IMR-90 (cell line): ENCODE results near the gene CENPX. TPM values are rescaled to one million over a fixed set of nuclear protein-coding genes. Genes with fewer than 3 reads are reported as not detected.
A peak's percentile ranks its signal among the peaks of the same experiment; 100 is the strongest.

Experiments used
- ATAC-seq: fragments of 200-7000 bp; cut with Tn5 transposase; 2 replicates; pipeline ENCODE4 v1.9.1; 2020; ENCODE audit warnings: low read depth, mild to moderate bottlenecking, moderate library complexity
- BruUV-seq: library from RNA; stranded (reverse); fragments of 400-500 nt; replicated peaks from 2 replicates; lab custom pipeline; 2021; lab: Mats Ljungman, UMichigan
- CTCF ChIA-PET: fragments of 300-600 bp; formaldehyde crosslinking; extraction: SDS; loops from one replicate; lab custom pipeline; 2021; ENCODE audit warnings: antibody characterized with exemption; lab: Yijun Ruan, JAX
- POLR2A ChIA-PET: fragments of 300-600 bp; sonication (Branson Sonifier 250); formaldehyde crosslinking; loops from one replicate; lab custom pipeline; 2022; ENCODE audit warnings: antibody characterized with exemption; ENCODE audit not compliant: unreplicated experiment; lab: Charles Lee
- DNase-seq: peaks from one replicate; pipeline ENCODE4 v3.0.0; 2013
- H2AFZ ChIP-seq: replicated peaks from 2 replicates; pipeline ENCODE3; 2013; ENCODE audit warnings: low read length, mild to moderate bottlenecking; ENCODE audit not compliant: poor library complexity
- H2AK5ac ChIP-seq: 2 replicates; pipeline ENCODE4 v1.6.1; 2013; ENCODE audit warnings: low read depth, low read length, inconsistent platforms
- H2AK9ac ChIP-seq: replicated peaks from 2 replicates; pipeline ENCODE3; 2013; ENCODE audit warnings: mild to moderate bottlenecking, low read depth, low read length, moderate library complexity; ENCODE audit not compliant: poor library complexity
- H2BK120ac ChIP-seq: 2 replicates; pipeline ENCODE4 v1.6.1; 2013; ENCODE audit warnings: low read depth, low read length, inconsistent platforms
- H2BK15ac ChIP-seq: 3 replicates; pipeline ENCODE4 v1.6.1; 2013; ENCODE audit warnings: low read depth, low read length, inconsistent platforms
- H2BK20ac ChIP-seq: 2 replicates; pipeline ENCODE4 v1.6.1; 2013; ENCODE audit warnings: low read depth, mild to moderate bottlenecking, inconsistent platforms, low read length, moderate library complexity
- H2BK5ac ChIP-seq: 2 replicates; pipeline ENCODE4 v1.6.1; 2013; ENCODE audit warnings: mild to moderate bottlenecking, low read depth, low read length, inconsistent platforms; ENCODE audit not compliant: poor library complexity, severe bottlenecking
- H3K14ac ChIP-seq: replicated peaks from 2 replicates; pipeline ENCODE4 v1.6.1; 2013; ENCODE audit warnings: low read depth, low read length, inconsistent platforms
- H3K18ac ChIP-seq: 2 replicates; pipeline ENCODE4 v1.6.1; 2013; ENCODE audit warnings: low read depth, low read length, control low read depth
- H3K23ac ChIP-seq: 2 replicates; pipeline ENCODE4 v1.6.1; 2013; ENCODE audit warnings: low read depth, low read length, inconsistent platforms
- H3K27ac ChIP-seq: 2 replicates; pipeline ENCODE4 v1.5.1; 2013; ENCODE audit warnings: mild to moderate bottlenecking, control low read depth, low read length; ENCODE audit not compliant: insufficient read depth
- H3K27me3 ChIP-seq: 2 replicates; pipeline ENCODE4 v1.6.1; 2013; ENCODE audit warnings: low read length; ENCODE audit not compliant: control insufficient read depth, insufficient read depth
- H3K36me3 ChIP-seq: 2 replicates; pipeline ENCODE4 v1.6.1; 2013; ENCODE audit warnings: low read length, mixed read lengths; ENCODE audit not compliant: control insufficient read depth, insufficient read depth
- H3K4ac ChIP-seq: 2 replicates; pipeline ENCODE4 v1.6.1; 2013; ENCODE audit warnings: low read depth, low read length, inconsistent platforms
- H3K4me1 ChIP-seq: 2 replicates; pipeline ENCODE4 v1.6.1; 2013; ENCODE audit warnings: low read length, mixed read lengths; ENCODE audit not compliant: control insufficient read depth, insufficient read depth
- H3K4me2 ChIP-seq: 2 replicates; pipeline ENCODE4 v1.6.1; 2013; ENCODE audit warnings: low read depth, mild to moderate bottlenecking, control low read depth, low read length, moderate library complexity
- H3K4me3 ChIP-seq: 2 replicates; pipeline ENCODE4 v1.5.1; 2013; ENCODE audit warnings: low read depth, mild to moderate bottlenecking, control low read depth, low read length, moderate library complexity; ENCODE audit not compliant: insufficient read depth
- H3K56ac ChIP-seq: 2 replicates; pipeline ENCODE4 v1.6.1; 2013; ENCODE audit warnings: low read length, inconsistent platforms; ENCODE audit not compliant: insufficient read depth; ENCODE audit errors: extremely low read depth
- H3K79me1 ChIP-seq, 2 experiments: 2 replicates each; pipeline ENCODE4 v1.6.1; 2013; ENCODE audit warnings: low read length in 2 of 2, inconsistent platforms in 1 of 2, low read depth in 1 of 2
- H3K9ac ChIP-seq: 2 replicates; pipeline ENCODE4 v1.6.1; 2013; ENCODE audit warnings: low read depth, low read length, control low read depth
- H3K9me1 ChIP-seq: 2 replicates; pipeline ENCODE4 v1.6.1; 2013; ENCODE audit warnings: low read length, inconsistent platforms; ENCODE audit not compliant: insufficient read depth
- H3K9me3 ChIP-seq: 2 replicates; pipeline ENCODE4 v1.6.1; 2013; ENCODE audit warnings: low read length; ENCODE audit not compliant: control insufficient read depth, insufficient read depth
- H4K20me1 ChIP-seq: 2 replicates; pipeline ENCODE4 v1.6.1; 2013; ENCODE audit warnings: low read length, inconsistent platforms; ENCODE audit not compliant: insufficient read depth
- H4K5ac ChIP-seq: 2 replicates; pipeline ENCODE4 v1.6.1; 2013; ENCODE audit warnings: mild to moderate bottlenecking, low read depth, low read length, control low read depth
- H4K8ac ChIP-seq, 2 experiments: 2 replicates each; pipeline ENCODE4 v1.6.1; 2013; ENCODE audit warnings: low read depth in 2 of 2, low read length in 2 of 2, control low read depth in 1 of 2, inconsistent platforms in 1 of 2
- H4K91ac ChIP-seq: 2 replicates; pipeline ENCODE4 v1.6.1; 2013; ENCODE audit warnings: low read depth, low read length, inconsistent platforms; ENCODE audit not compliant: insufficient read depth
- MAZ ChIP-seq: IDR thresholded peaks from 2 replicates; pipeline ENCODE4 v1.6.1; 2012; ENCODE audit warnings: low read depth, mild to moderate bottlenecking, low read length, improper control_type of control experiment, moderate library complexity, borderline replicate concordance
- POLR2A ChIP-seq: IDR thresholded peaks from 2 replicates; pipeline ENCODE4 v1.6.1; 2012; ENCODE audit warnings: mild to moderate bottlenecking, low read depth, low read length
- WGBS, 2 experiments: methylation state at CpG; one replicate each; pipeline versions ENCODE4 v1.1.5 to v1.1.7; 2013; ENCODE audit warnings: missing lambda C conversion rate in 2 of 2; ENCODE audit not compliant: insufficient read length in 1 of 2; ENCODE audit errors: extremely low coverage in 2 of 2; 5-methylcytosine and 5-hydroxymethylcytosine counted together
- dilution Hi-C: fragments of 300-500 bp; cut with HindIII; formaldehyde crosslinking; loops from one replicate; pipeline ENCODE4 v1.14.3; 2018; ENCODE audit warnings: low sequenced_read_pairs; ENCODE audit not compliant: unreplicated experiment
- in situ Hi-C: fragments of 300-500 bp; cut with MboI; formaldehyde crosslinking; loops from 3 replicates; pipeline ENCODE4 v1.14.3; 2019; ENCODE audit warnings: low sequenced_read_pairs, inconsistent platforms, mixed read lengths
- intact Hi-C: fragments of 100-400 bp; cut with micrococcal nuclease; formaldehyde crosslinking; loops from 2 replicates; pipeline ENCODE4 v1.10.0; 2022
- polyA plus RNA-seq, 3 experiments: library from polyadenylated mRNA; depleted of rRNA; stranded (reverse); fragments of >200 nt; gene quantifications; 2 replicates each; pipeline ENCODE4 v1.2.3, GENCODE V29; 2012; ENCODE audit warnings: low replicate concordance in 1 of 3
- total RNA-seq: library from RNA; depleted of rRNA; stranded (reverse); fragments of >200 nt; gene quantifications from 2 replicates; pipeline ENCODE4 v1.2.3, GENCODE V29; 2012

CENPX gene
- total and polyA plus RNA-seq, 2 of the 4 experiments (the other 2 are of a cell fraction), result 44.8 to 86.8 TPM

DNA sequence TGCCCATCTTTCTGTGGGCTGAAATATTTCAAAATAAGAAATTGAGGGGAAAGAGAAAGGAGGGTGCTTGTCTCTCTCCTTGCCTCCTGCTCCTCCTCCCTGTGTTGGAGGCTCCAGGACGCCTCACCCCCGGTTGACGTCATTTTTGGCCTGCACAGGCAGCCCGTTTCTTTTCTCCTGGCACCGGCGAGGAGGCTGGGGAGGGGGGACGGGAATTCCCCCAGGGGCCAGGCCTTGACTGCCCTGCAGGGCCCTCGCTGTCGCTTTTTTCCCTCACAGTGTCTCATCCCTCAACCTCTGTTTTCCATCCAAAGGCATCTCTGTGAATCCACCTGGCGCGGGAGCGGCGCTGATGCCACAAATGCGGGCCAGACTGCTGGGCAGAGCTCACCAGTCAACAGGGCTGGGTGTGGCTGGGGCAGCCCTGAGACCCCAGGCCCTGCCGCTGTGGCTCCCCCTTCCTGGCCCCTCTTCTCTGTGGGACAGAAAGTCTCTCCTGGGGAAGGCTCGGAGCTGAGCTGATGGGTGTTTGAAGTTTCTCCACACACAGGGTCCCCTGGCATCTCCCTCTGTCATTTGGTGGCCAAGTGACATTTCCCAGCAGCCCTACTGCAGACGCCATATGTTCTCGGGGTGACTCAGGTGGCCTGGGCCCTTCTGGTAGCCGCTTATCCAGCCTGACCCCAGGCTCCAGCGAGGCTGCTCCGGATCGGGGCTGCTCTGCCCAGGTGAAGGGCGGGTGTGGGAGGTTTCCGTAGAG is 16.0 kb downstream of the CENPX start:
- H3K4me3 ChIP-seq, result no peak overlapping the region
- peak overlapping the region; percentile 95 for H2AK9ac ChIP-seq
- no peaks in the 10 kb centered on the region for H3K9me3 ChIP-seq
- TF ChIP-seq POLR2A, result no peak
- peak; percentile 81 for TF ChIP-seq MAZ
- peak; percentile 82 for DNase-seq
- no peak overlapping the region for H3K4me2 ChIP-seq
- peak overlapping the region; percentile 51 for H4K91ac ChIP-seq
- H3K4ac ChIP-seq, result peak overlapping the region; percentile 69
- H3K79me1 ChIP-seq, result peaks cover 11 to 33% of the 10 kb centered on the region in 2 experiments; a peak in 3 of 4 replicates
- H3K9me1 ChIP-seq, result peaks cover 18% of the 10 kb centered on the region
- H2BK5ac ChIP-seq, result peak overlapping the region; percentile 9
- peaks cover 27% of the 10 kb centered on the region for H3K4me1 ChIP-seq
- dilution Hi-C loops (no loop called here), in situ Hi-C loops (no loop called here), intact Hi-C loops (no loop called here)
- ChIA-PET POLR2A (no interaction called here), CTCF (no interaction called here)
- H3K9ac ChIP-seq, result no peak overlapping the region
- H2BK120ac ChIP-seq, result peak overlapping the region; percentile 25; the same call in 1 of the 2 replicates
- H3K27ac ChIP-seq, result no peak overlapping the region; the same call in 1 of the 2 replicates
- no peak overlapping the region for H3K56ac ChIP-seq
- no peaks in the 10 kb centered on the region; the same call in 1 of the 2 replicates for H3K36me3 ChIP-seq
- H2AFZ ChIP-seq, result peak overlapping the region; percentile 77
- peak overlapping the region; percentile 48; the same call in 1 of the 3 replicates for H2BK15ac ChIP-seq
- H2AK5ac ChIP-seq, result peak overlapping the region; percentile 90; the same call in 1 of the 2 replicates
- H4K8ac ChIP-seq, result peak overlapping the region in 1 of 2 experiments; percentile 43; a peak in 1 of 4 replicates
- H4K5ac ChIP-seq, result no peak overlapping the region
- WGBS, 2 experiments, result 70% methylated on average over 15 of the region's 24 CpGs; no CpG with 5 or more reads in 1 of the 2 experiments
- no TSS peak for BruUV-seq
- peak; percentile 35 for ATAC-seq
- no peak overlapping the region for H3K23ac ChIP-seq
- no peak overlapping the region for H3K18ac ChIP-seq
- H2BK20ac ChIP-seq, result no peak overlapping the region
- peak overlapping the region; percentile 39; the same call in 1 of the 2 replicates for H3K14ac ChIP-seq
- no peaks in the 10 kb centered on the region for H3K27me3 ChIP-seq
- H4K20me1 ChIP-seq, result peaks cover 3% of the 10 kb centered on the region; the same call in 1 of the 2 replicates
